ENCODE data around the gene LRFN3. TPM values are rescaled to one million over a fixed set of nuclear protein-coding genes. Genes with fewer than 3 reads are reported as not detected.
A peak's percentile ranks its signal among the peaks of the same experiment; 100 is the strongest.

The LRFN3 gene
- total RNA-seq, 2 experiments from 2014 or later = 4.2 to 4.5 TPM

- Histone ChIP-seq H3K9me3 (ENCODE audit: control insufficient read depth in 1 of 2, insufficient read depth in 1 of 2, low read length in 2 of 2) (no peaks in the 10 kb centered on the region), H3K36me3 (ENCODE audit: insufficient read depth, low read length) (peaks cover 18% of the 10 kb centered on the region), H3K27me3 (ENCODE audit: control insufficient read depth in 1 of 2, insufficient read depth in 2 of 2, low read length in 2 of 2) (no peaks in the 10 kb centered on the region), H3K27ac (ENCODE audit: low read depth in 1 of 2, low read length in 2 of 2) (peak overlapping the region; percentile 100), H3K4me3 (ENCODE audit: low read length) (peak overlapping the region; percentile 99), H3K4me1 (ENCODE audit: insufficient read depth, low read length) (peaks cover 74% of the 10 kb centered on the region)
- H3K27me3 Mint-ChIP-seq = no peaks in the 10 kb centered on the region
- H3K9me3 Mint-ChIP-seq = no peaks in the 10 kb centered on the region
- ATAC-seq (ENCODE audit: poor library complexity) = no peak
- peaks cover 60% of the 10 kb centered on the region for H3K4me1 Mint-ChIP-seq (ENCODE audit: low read depth)
- H3K36me3 Mint-ChIP-seq (ENCODE audit: low read depth) = peaks cover 37% of the 10 kb centered on the region
- POLR2A ChIA-PET = interaction anchor here (0.8 to 2.6 kb wide), 5 partner anchors 25 to 253 kb away, joined by 3 to 24 read pairs (median 4); partner anchors contain the start of gene COX6B1
- no peak for DNase-seq
- TF ChIP-seq CTCF (IDR thresholded peaks at IDR 0.05) = no peak
- H3K4me3 Mint-ChIP-seq = peak overlapping the region; percentile 100
- peak overlapping the region; percentile 92 for H3K27ac Mint-ChIP-seq
- CTCF ChIA-PET = interaction anchor here (0.6 to 1.4 kb wide), 2 partner anchors 30 to 31 kb away, joined by 3 read pairs; no protein-coding TSS in a partner anchor
- intact Hi-C loops (cut with DNase I, micrococcal nuclease) = no loop called here
These were observed 35.0 kb upstream of the LRFN3 start for GRCh38 chr19:35901055-35901644.

GRCh38 chr19:35901854-35902661 is 34.1 kb upstream of the LRFN3 start, which contains the start of gene HCST:
Gene HCST (plus strand): TSS chr19:35902529. CDS start chr19:35902594, 65 bp downstream.
- H3K27me3 Mint-ChIP-seq = no peaks in the 10 kb centered on the region
- H3K4me3 Mint-ChIP-seq = peak within 1 kb of the TSS; percentile 100
- ATAC-seq (ENCODE audit: poor library complexity) (peak; percentile 28), DNase-seq (peak in 10 of 14 experiments; percentile 12 to 87 (median 50))
- POLR2A ChIA-PET = interaction anchor here (1.6 to 2.7 kb wide), 3 partner anchors 20 to 30 kb away, joined by 6 to 24 read pairs (median 21); no protein-coding TSS in a partner anchor
- Histone ChIP-seq H3K36me3 (ENCODE audit: insufficient read depth, low read length) (peaks cover 9% of the 10 kb centered on the region), H3K27ac (ENCODE audit: low read depth in 1 of 2, low read length in 2 of 2) (peak within 1 kb of the TSS; percentile 100), H3K9me3 (ENCODE audit: control insufficient read depth in 1 of 2, insufficient read depth in 1 of 2, low read length in 2 of 2) (no peaks in the 10 kb centered on the region), H3K27me3 (ENCODE audit: control insufficient read depth in 1 of 2, insufficient read depth in 2 of 2, low read length in 2 of 2) (no peaks in the 10 kb centered on the region), H3K4me1 (ENCODE audit: insufficient read depth, low read length) (peaks cover 69% of the 10 kb centered on the region), H3K4me3 (ENCODE audit: low read length) (peak within 1 kb of the TSS; percentile 99)
- H3K4me1 Mint-ChIP-seq (ENCODE audit: low read depth) = peaks cover 60% of the 10 kb centered on the region
- no peaks in the 10 kb centered on the region for H3K9me3 Mint-ChIP-seq
- intact Hi-C loops (cut with DNase I, micrococcal nuclease) = no loop called here
- CTCF ChIA-PET = no interaction called here
- peak within 1 kb of the TSS; percentile 92 for H3K27ac Mint-ChIP-seq
- no peak for TF ChIP-seq CTCF (IDR thresholded peaks at IDR 0.05)
- H3K36me3 Mint-ChIP-seq (ENCODE audit: low read depth) = peaks cover 29% of the 10 kb centered on the region

- peaks cover 62% of the 10 kb centered on the region for H3K4me1 ChIP-seq (ENCODE audit: insufficient read depth, low read length)
- Mint-ChIP-seq H3K27me3 (no peaks in the 10 kb centered on the region), H3K4me3 (peak overlapping the region; percentile 100), H3K36me3 (ENCODE audit: low read depth) (peaks cover 24% of the 10 kb centered on the region), H3K9me3 (no peaks in the 10 kb centered on the region), H3K27ac (peak overlapping the region; percentile 92), H3K4me1 (ENCODE audit: low read depth) (peaks cover 53% of the 10 kb centered on the region)
- peak in 1 of 14 experiments; percentile 27 for DNase-seq
- H3K36me3 ChIP-seq (ENCODE audit: insufficient read depth, low read length) = peaks cover under 1% of the 10 kb centered on the region
- H3K9me3 ChIP-seq (ENCODE audit: control insufficient read depth in 1 of 2, insufficient read depth in 1 of 2, low read length in 2 of 2) = no peaks in the 10 kb centered on the region
- no peak for TF ChIP-seq CTCF (IDR thresholded peaks at IDR 0.05)
- intact Hi-C loops (cut with DNase I, micrococcal nuclease) = loop anchor here in 1 of 2 experiments (1.0 kb wide), 2 partner anchors 21 to 28 kb away; no protein-coding TSS in a partner anchor
- CTCF ChIA-PET = interaction anchor here (1.7 kb wide), 1 partner anchor 28 kb away, joined by 5 read pairs; no protein-coding TSS in a partner anchor
- POLR2A ChIA-PET = interaction anchor here (0.6 to 2.7 kb wide), 11 partner anchors 21 to 691 kb away, joined by 3 to 21 read pairs (median 5); partner anchors contain the start of genes IGFLR1, LIN37, POLR2I and PSENEN
- peak overlapping the region; percentile 99 for H3K4me3 ChIP-seq (ENCODE audit: low read length)
- H3K27ac ChIP-seq (ENCODE audit: low read depth in 1 of 2, low read length in 2 of 2) = peak overlapping the region; percentile 100
- H3K27me3 ChIP-seq (ENCODE audit: control insufficient read depth in 1 of 2, insufficient read depth in 2 of 2, low read length in 2 of 2) = no peaks in the 10 kb centered on the region
- ATAC-seq (ENCODE audit: poor library complexity) = no peak
These were observed 33.2 kb upstream of the LRFN3 start for GRCh38 chr19:35902870-35903475.
